ENCODE measurements around the gene PCDHGA3. TPM values are rescaled to one million over a fixed set of nuclear protein-coding genes. Genes with fewer than 3 reads are reported as not detected.

Gene PCDHGA3
- polyA plus RNA-seq (0.03 to 0.05 TPM in 2 of 3 replicates, not detected in the other), polyA minus RNA-seq (0.16 to 0.56 TPM in 2 of 3 replicates, not detected in the other)
- polyA plus RNA-seq (2011; ENCODE audit: low read depth), result 0.10 TPM
- polyA plus RNA-seq (2011; cell fraction: cytosol; rRNA removed), result 0.04 TPM in 1 of 2 replicates, not detected in the other
- 0.14 and 0.15 TPM in 2 replicates for polyA plus RNA-seq (2011; cell fraction: nucleus; rRNA removed)
- 0.10 TPM in 1 of 2 replicates, not detected in the other for polyA plus RNA-seq (2012; ENCODE audit: low replicate concordance)
- not detected for polyA minus RNA-seq (2011; cell fraction: cytosol; rRNA and poly(A)+ RNA removed)
- 0.32 and 1.0 TPM in 2 replicates for polyA minus RNA-seq (2011; cell fraction: nucleus; rRNA and poly(A)+ RNA removed)

DNA sequence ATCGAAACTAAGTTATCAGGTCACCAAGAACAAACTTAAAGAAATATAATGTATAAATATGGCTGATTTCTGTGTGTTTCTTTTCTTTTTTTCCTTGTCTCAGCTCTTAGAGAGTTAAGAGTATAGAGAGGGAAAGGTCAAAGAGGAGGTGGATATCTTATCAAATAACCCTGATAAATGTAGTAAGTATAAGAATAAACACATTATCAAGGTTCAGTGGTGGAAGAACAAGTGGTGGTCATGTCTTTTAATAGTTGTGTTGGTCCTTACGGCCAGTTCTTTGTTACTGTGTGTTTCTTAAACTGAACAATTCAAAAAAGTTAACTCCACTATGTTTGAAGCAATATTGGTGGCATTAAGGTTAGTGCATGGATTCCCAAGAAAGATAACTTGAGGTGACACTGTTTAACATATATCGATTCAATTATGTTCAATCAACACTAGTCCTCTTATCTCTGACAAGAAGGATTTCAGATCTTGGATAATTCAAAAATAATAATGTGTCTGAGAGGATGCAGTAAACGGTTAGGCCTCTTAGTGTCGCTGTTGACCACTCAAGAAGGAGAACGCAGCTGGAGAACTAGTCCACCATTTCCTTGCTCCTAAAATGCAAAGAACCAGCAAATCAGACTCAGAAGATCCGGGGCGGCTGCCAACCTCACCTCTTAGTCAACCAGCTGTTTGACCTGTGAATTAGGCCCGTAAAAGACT lies at the start of gene PCDHGA3:
PCDHGA3 (plus strand) TSS at position 588 of the 711 bp plus-strand sequence. CDS start 205 bp downstream, outside the sequence.
- dilution Hi-C loops (cut with MboI; ENCODE audit: extremely low pct_ligation_motif_present, low sequenced_read_pairs), result no loop called here
- Histone ChIP-seq H2AFZ (ENCODE audit: control insufficient read depth, low read length) (peak within 1 kb of the TSS; percentile 26), H3K9me3 (ENCODE audit: control insufficient read depth, low read depth, low read length) (peaks cover 16% of the 10 kb centered on the region), H3K27ac (ENCODE audit: control insufficient read depth, insufficient read depth, low read length) (no peak within 1 kb of the TSS), H3K9ac (ENCODE audit: control insufficient read depth, extremely low read depth, insufficient read depth, low read length) (no peak within 1 kb of the TSS), H3K4me2 (ENCODE audit: control insufficient read depth, extremely low read depth, insufficient read depth, low read depth, low read length) (peak within 1 kb of the TSS; percentile 14), H3K27me3 (ENCODE audit: control insufficient read depth, extremely low read depth, insufficient read depth, low read length) (peaks cover 11% of the 10 kb centered on the region), H3K9me1 (ENCODE audit: control insufficient read depth, extremely low read depth, insufficient read depth, low read length) (no peaks in the 10 kb centered on the region), H3K4me1 (ENCODE audit: control insufficient read depth, extremely low read depth, insufficient read depth, low read length) (no peaks in the 10 kb centered on the region), H3K79me2 (ENCODE audit: control insufficient read depth, insufficient read depth, low read length) (no peaks in the 10 kb centered on the region), H3K36me3 (ENCODE audit: control insufficient read depth in 2 of 2, extremely low read depth in 1 of 2, insufficient read depth in 2 of 2, low read length in 2 of 2) (no peaks in the 10 kb centered on the region), H3K4me3 (ENCODE audit: control insufficient read depth in 2 of 3, extremely low read depth in 1 of 3, insufficient read depth in 2 of 3, low read depth in 1 of 3, low read length in 3 of 3) (peak within 1 kb of the TSS in 1 of 3 experiments; percentile 13), H4K20me1 (ENCODE audit: control insufficient read depth, extremely low read depth, insufficient read depth, low read length) (no peaks in the 10 kb centered on the region)
- no peak for TF ChIP-seq EZH2 (IDR thresholded peaks at IDR 0.05; ENCODE audit: low read length)
- TF ChIP-seq CTCF (optimal IDR thresholded peaks at IDR 0.05 in 1 of 3, IDR thresholded peaks at IDR 0.05 in 1 of 3, conservative IDR thresholded peaks at IDR 0.05 in 1 of 3; ENCODE audit: extremely low read depth in 1 of 3, insufficient read depth in 2 of 3, low read length in 3 of 3), result peak; percentile 19 to 43 (median 43)
- DNase-seq (ENCODE audit: low read depth, low spot score), result no peak
- FAIRE-seq, result no peak

DNA sequence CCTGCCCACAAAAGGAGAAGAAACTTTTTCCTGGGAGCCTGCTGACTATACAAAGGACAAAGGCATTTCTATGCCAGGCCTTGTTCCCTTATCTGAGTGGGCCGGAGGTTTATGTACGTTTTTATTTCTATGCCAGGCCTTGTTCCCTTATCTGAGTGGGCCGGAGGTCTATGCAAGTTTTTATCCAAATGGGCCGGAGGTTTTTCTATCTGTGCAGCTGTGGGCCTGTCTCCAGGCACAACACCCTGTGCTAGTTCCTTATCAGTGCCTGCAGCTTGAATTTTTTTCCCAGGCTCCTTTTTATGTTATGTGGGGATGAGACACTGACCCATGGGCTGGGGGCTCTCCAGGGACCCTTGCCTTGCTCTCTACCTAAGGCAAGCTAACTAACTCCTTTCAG lies 45.3 kb upstream of the PCDHGA3 start:
- Histone ChIP-seq H2AFZ (ENCODE audit: control insufficient read depth, low read length) (no peak overlapping the region), H3K4me1 (ENCODE audit: control insufficient read depth, extremely low read depth, insufficient read depth, low read length) (no peaks in the 10 kb centered on the region), H3K79me2 (ENCODE audit: control insufficient read depth, insufficient read depth, low read length) (no peaks in the 10 kb centered on the region), H3K27ac (ENCODE audit: control insufficient read depth, insufficient read depth, low read length) (no peak overlapping the region), H3K4me2 (ENCODE audit: control insufficient read depth, extremely low read depth, insufficient read depth, low read depth, low read length) (no peak overlapping the region), H4K20me1 (ENCODE audit: control insufficient read depth, extremely low read depth, insufficient read depth, low read length) (no peaks in the 10 kb centered on the region), H3K9me1 (ENCODE audit: control insufficient read depth, extremely low read depth, insufficient read depth, low read length) (no peaks in the 10 kb centered on the region), H3K9ac (ENCODE audit: control insufficient read depth, extremely low read depth, insufficient read depth, low read length) (no peak overlapping the region), H3K27me3 (ENCODE audit: control insufficient read depth, extremely low read depth, insufficient read depth, low read length) (no peaks in the 10 kb centered on the region), H3K4me3 (ENCODE audit: control insufficient read depth in 2 of 3, extremely low read depth in 1 of 3, insufficient read depth in 2 of 3, low read depth in 1 of 3, low read length in 3 of 3) (no peak overlapping the region), H3K9me3 (ENCODE audit: control insufficient read depth, low read depth, low read length) (peaks cover 2% of the 10 kb centered on the region), H3K36me3 (ENCODE audit: control insufficient read depth in 2 of 2, extremely low read depth in 1 of 2, insufficient read depth in 2 of 2, low read length in 2 of 2) (no peaks in the 10 kb centered on the region)
- DNase-seq (ENCODE audit: low read depth, low spot score) (no peak), FAIRE-seq (no peak)
- dilution Hi-C loops (cut with MboI; ENCODE audit: extremely low pct_ligation_motif_present, low sequenced_read_pairs), result no loop called here
- TF ChIP-seq CTCF (optimal IDR thresholded peaks at IDR 0.05 in 1 of 3, IDR thresholded peaks at IDR 0.05 in 1 of 3, conservative IDR thresholded peaks at IDR 0.05 in 1 of 3; ENCODE audit: extremely low read depth in 1 of 3, insufficient read depth in 2 of 3, low read length in 3 of 3) (no peak), EZH2 (IDR thresholded peaks at IDR 0.05; ENCODE audit: low read length) (no peak)
